Endothelial cell (in vitro differentiated cells): ENCODE data around the gene DMAC2L. TPM values are rescaled to one million over a fixed set of nuclear protein-coding genes. Genes with fewer than 3 reads are reported as not detected.

Experiments used
- DNase-seq: peaks from one replicate; pipeline ENCODE4 v3.0.0; 2021; ENCODE audit warnings: low spot score
- H3K27ac Mint-ChIP-seq: one replicate; pipeline ENCODE4 v1.8.0; 2021; ENCODE audit warnings: mixed read lengths, inconsistent platforms; ENCODE audit not compliant: unreplicated experiment
- H3K27me3 Mint-ChIP-seq: one replicate; pipeline ENCODE4 v1.8.0; 2021; ENCODE audit warnings: mild to moderate bottlenecking, moderate library complexity, mixed read lengths, inconsistent platforms; ENCODE audit not compliant: unreplicated experiment
- H3K36me3 Mint-ChIP-seq: one replicate; pipeline ENCODE4 v1.8.0; 2021; ENCODE audit warnings: mild to moderate bottlenecking, low read depth, mixed read lengths, inconsistent platforms; ENCODE audit not compliant: unreplicated experiment
- H3K4me1 Mint-ChIP-seq: one replicate; pipeline ENCODE4 v1.8.0; 2021; ENCODE audit warnings: mild to moderate bottlenecking, mixed read lengths, inconsistent platforms; ENCODE audit not compliant: unreplicated experiment
- H3K4me3 Mint-ChIP-seq: one replicate; pipeline ENCODE4 v1.8.0; 2021; ENCODE audit warnings: mild to moderate bottlenecking, mixed read lengths, inconsistent platforms; ENCODE audit not compliant: unreplicated experiment
- H3K9me3 Mint-ChIP-seq: one replicate; pipeline ENCODE4 v1.8.0; 2021; ENCODE audit warnings: mixed read lengths, inconsistent platforms; ENCODE audit not compliant: unreplicated experiment
- total RNA-seq: library from RNA; stranded (reverse); fragmentation: NEBNext Ultra II Directional; extraction: Animal tissue kit (Norgen Biotek cat#: 25700); gene quantifications from one replicate; pipeline ENCODE4 v1.2.1, GENCODE V29; 2021; ENCODE audit not compliant: unreplicated experiment
- TF ChIP-seq, protein P1 (sequence below): fragments of 200-600 bp; sonication (generic); IDR thresholded peaks from one replicate; pipeline ENCODE4 v1.5.0; 2021; ENCODE audit warnings: antibody characterized with exemption; ENCODE audit not compliant: unreplicated experiment

The DMAC2L gene
- total RNA-seq, 1 donor from 2014 or later: 14.1 TPM

- TF ChIP-seq, protein P1, sequence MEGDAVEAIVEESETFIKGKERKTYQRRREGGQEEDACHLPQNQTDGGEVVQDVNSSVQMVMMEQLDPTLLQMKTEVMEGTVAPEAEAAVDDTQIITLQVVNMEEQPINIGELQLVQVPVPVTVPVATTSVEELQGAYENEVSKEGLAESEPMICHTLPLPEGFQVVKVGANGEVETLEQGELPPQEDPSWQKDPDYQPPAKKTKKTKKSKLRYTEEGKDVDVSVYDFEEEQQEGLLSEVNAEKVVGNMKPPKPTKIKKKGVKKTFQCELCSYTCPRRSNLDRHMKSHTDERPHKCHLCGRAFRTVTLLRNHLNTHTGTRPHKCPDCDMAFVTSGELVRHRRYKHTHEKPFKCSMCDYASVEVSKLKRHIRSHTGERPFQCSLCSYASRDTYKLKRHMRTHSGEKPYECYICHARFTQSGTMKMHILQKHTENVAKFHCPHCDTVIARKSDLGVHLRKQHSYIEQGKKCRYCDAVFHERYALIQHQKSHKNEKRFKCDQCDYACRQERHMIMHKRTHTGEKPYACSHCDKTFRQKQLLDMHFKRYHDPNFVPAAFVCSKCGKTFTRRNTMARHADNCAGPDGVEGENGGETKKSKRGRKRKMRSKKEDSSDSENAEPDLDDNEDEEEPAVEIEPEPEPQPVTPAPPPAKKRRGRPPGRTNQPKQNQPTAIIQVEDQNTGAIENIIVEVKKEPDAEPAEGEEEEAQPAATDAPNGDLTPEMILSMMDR: no peak
- no peak for DNase-seq
- H3K36me3 Mint-ChIP-seq: no peaks in the 10 kb centered on the region
- no peaks in the 10 kb centered on the region for H3K4me1 Mint-ChIP-seq
- no peaks in the 10 kb centered on the region for H3K9me3 Mint-ChIP-seq
- H3K4me3 Mint-ChIP-seq: no peak overlapping the region
- no peaks in the 10 kb centered on the region for H3K27me3 Mint-ChIP-seq
- H3K27ac Mint-ChIP-seq: no peak overlapping the region
These were observed 39.6 kb upstream of the DMAC2L start for GRCh38 chr14:50272498-50272897.

- H3K36me3 Mint-ChIP-seq: no peaks in the 10 kb centered on the region
These were observed 26.3 kb upstream of the DMAC2L start for GRCh38 chr14:50285861-50286260.

GRCh38 chr14:50288146-50288545, 24.0 kb upstream of the DMAC2L start:
- no peaks in the 10 kb centered on the region for H3K9me3 Mint-ChIP-seq
- no peak overlapping the region for H3K4me3 Mint-ChIP-seq
- H3K27ac Mint-ChIP-seq: no peak overlapping the region
- no peaks in the 10 kb centered on the region for H3K36me3 Mint-ChIP-seq
- no peaks in the 10 kb centered on the region for H3K27me3 Mint-ChIP-seq
- H3K4me1 Mint-ChIP-seq: no peaks in the 10 kb centered on the region
- TF ChIP-seq, protein P1: no peak
- DNase-seq: no peak

More at GRCh38 chr14:50285861-50286260, 26.3 kb upstream of the DMAC2L start:
- H3K4me3 Mint-ChIP-seq: no peak overlapping the region
- TF ChIP-seq, protein P1: no peak
- H3K9me3 Mint-ChIP-seq: no peaks in the 10 kb centered on the region
- H3K27ac Mint-ChIP-seq: no peak overlapping the region
- no peak for DNase-seq
- no peaks in the 10 kb centered on the region for H3K4me1 Mint-ChIP-seq
- no peaks in the 10 kb centered on the region for H3K27me3 Mint-ChIP-seq

DNA sequence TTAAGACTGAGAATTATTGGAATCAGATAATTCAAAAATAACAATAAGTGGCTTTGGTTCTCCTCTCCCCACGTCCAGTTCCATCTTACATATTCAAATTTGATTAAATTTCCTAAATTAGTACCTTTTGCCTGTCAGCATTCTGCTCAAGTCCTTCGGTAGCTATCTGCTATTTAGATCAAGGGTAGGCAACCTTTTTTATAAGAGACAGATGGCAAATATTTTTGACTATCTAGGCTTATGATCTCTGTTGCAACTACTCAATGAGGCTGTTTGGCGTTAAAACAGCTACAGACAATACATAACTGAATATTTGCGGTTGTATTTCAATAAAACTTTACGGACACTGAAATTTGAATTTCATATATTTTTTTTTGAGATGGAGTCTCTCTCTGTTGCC, 21.8 kb upstream of the DMAC2L start:
- Mint-ChIP-seq H3K4me1 (no peaks in the 10 kb centered on the region), H3K4me3 (no peak overlapping the region), H3K27me3 (no peaks in the 10 kb centered on the region)

DNA sequence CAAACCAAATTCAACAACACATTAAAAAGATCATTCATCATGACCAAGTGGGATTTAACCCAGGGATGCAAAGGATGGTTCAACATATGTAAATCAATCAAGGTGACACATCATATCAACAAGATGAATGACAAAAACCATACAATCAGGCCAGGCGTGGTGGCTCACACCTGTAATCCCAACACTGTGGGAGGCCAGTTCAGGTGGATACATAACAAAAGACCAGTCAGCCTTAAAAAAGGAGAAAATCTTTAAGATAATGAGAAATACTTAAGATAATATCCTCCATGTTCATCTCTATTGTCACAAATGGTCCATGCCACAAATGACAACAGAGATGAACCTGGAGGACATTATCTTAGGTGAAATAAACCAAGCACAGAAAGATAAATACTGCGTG, 12.5 kb upstream of the DMAC2L start:
- no peak for DNase-seq
- Mint-ChIP-seq H3K4me3 (no peak overlapping the region), H3K27me3 (no peaks in the 10 kb centered on the region), H3K27ac (no peak overlapping the region), H3K4me1 (peaks cover 10% of the 10 kb centered on the region), H3K36me3 (no peaks in the 10 kb centered on the region), H3K9me3 (no peaks in the 10 kb centered on the region)
- TF ChIP-seq, protein P1: no peak

More for the DNA sequence above, 21.8 kb upstream of the DMAC2L start:
- no peak for DNase-seq
- TF ChIP-seq, protein P1: no peak
- H3K9me3 Mint-ChIP-seq: no peaks in the 10 kb centered on the region
- H3K36me3 Mint-ChIP-seq: no peaks in the 10 kb centered on the region
- H3K27ac Mint-ChIP-seq: no peak overlapping the region
